ENCODE results near the gene SAMD9.

The SAMD9 gene

GRCh38 chr7:93117852-93118530, at the start of gene SAMD9:
Gene SAMD9 (minus strand): TSS chr7:93117979. CDS start chr7:93106097, 11,882 bp downstream.
- TF ChIP-seq CTCF (IDR thresholded peaks at IDR 0.05; ENCODE audit: borderline replicate concordance, insufficient read depth, low read depth, low read length), result no peak
- peak within 1 kb of the TSS; percentile 49 for H3K4me3 ChIP-seq (ENCODE audit: low read depth, low read length)

- H3K4me3 ChIP-seq (ENCODE audit: low read depth, low read length), result no peak overlapping the region
- TF ChIP-seq CTCF (IDR thresholded peaks at IDR 0.05; ENCODE audit: borderline replicate concordance, insufficient read depth, low read depth, low read length), result no peak
Observed at GRCh38 chr7:93165447-93165846, 47.7 kb upstream of the SAMD9 start.

GRCh38 chr7:93164766-93165165, 47.0 kb upstream of the SAMD9 start:
- H3K4me3 ChIP-seq (ENCODE audit: low read depth, low read length), result no peak overlapping the region
- no peak for TF ChIP-seq CTCF (IDR thresholded peaks at IDR 0.05; ENCODE audit: borderline replicate concordance, insufficient read depth, low read depth, low read length)

- TF ChIP-seq CTCF (IDR thresholded peaks at IDR 0.05; ENCODE audit: borderline replicate concordance, insufficient read depth, low read depth, low read length), result no peak
- H3K4me3 ChIP-seq (ENCODE audit: low read depth, low read length), result no peak overlapping the region
Observed at GRCh38 chr7:93161181-93161762, 43.5 kb upstream of the SAMD9 start.

- TF ChIP-seq CTCF (IDR thresholded peaks at IDR 0.05; ENCODE audit: borderline replicate concordance, insufficient read depth, low read depth, low read length), result no peak
- H3K4me3 ChIP-seq (ENCODE audit: low read depth, low read length), result no peak overlapping the region
Observed at GRCh38 chr7:93160410-93160809, 42.6 kb upstream of the SAMD9 start.

- H3K4me3 ChIP-seq (ENCODE audit: low read depth, low read length), result no peak overlapping the region
- no peak for TF ChIP-seq CTCF (IDR thresholded peaks at IDR 0.05; ENCODE audit: borderline replicate concordance, insufficient read depth, low read depth, low read length)
Observed at GRCh38 chr7:93159490-93159889, 41.7 kb upstream of the SAMD9 start.

- no peak overlapping the region for H3K4me3 ChIP-seq (ENCODE audit: low read depth, low read length)
- no peak for TF ChIP-seq CTCF (IDR thresholded peaks at IDR 0.05; ENCODE audit: borderline replicate concordance, insufficient read depth, low read depth, low read length)
Observed at GRCh38 chr7:93156884-93157283, 39.1 kb upstream of the SAMD9 start.
